ENCODE results near the gene SIGLEC7. TPM values are rescaled to one million over a fixed set of nuclear protein-coding genes. Genes with fewer than 3 reads are reported as not detected.

SIGLEC7 gene
- total RNA-seq, 1 experiment from 2014 or later = not detected

DNA sequence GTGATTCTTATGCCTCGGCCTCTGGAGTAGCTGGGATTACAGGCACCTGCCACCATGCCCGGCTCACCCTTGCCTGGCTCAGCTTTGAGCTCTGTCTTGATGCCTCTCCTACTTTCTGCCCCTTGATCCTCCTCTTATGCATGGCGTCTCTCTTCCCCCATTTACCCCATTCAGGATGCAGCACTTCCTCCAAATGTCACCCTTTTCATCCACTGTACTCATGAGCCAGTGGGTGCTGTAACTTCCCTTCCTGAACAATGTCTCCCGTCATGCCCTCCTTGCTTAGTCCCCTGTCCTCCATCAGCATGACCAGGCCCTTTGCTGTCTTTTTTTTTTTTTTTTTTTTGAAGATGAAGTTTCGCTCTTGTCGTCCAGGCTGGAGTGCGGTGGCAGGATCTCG, 20.8 kb upstream of the SIGLEC7 start:
- ChIA-PET CTCF (no interaction called here), POLR2A (ENCODE audit: unreplicated experiment) (no interaction called here)
- no peak overlapping the region for H3K27ac ChIP-seq (ENCODE audit: low read length)
- intact Hi-C loops (cut with micrococcal nuclease) = no loop called here
- no peak overlapping the region for H2AFZ ChIP-seq (ENCODE audit: low read length)
- ATAC-seq = no peak
- H3K4me2 ChIP-seq (ENCODE audit: low read length) = no peak overlapping the region
- H3K27me3 ChIP-seq (ENCODE audit: low read length) = peaks cover 24% of the 10 kb centered on the region
- DNase-seq = no peak
- H3F3A ChIP-seq (ENCODE audit: low read length, unreplicated experiment) = no peaks in the 10 kb centered on the region
- H3K4me3 ChIP-seq (ENCODE audit: low read length) = no peak overlapping the region
- no peaks in the 10 kb centered on the region for H3K9me2 ChIP-seq (replicated peaks; ENCODE audit: low read length)
- no peaks in the 10 kb centered on the region for H3K9me3 ChIP-seq (ENCODE audit: low read length)
- H3K4me1 ChIP-seq (ENCODE audit: insufficient read depth, low read length) = no peaks in the 10 kb centered on the region
- no peak overlapping the region for H3K9ac ChIP-seq (ENCODE audit: low read length)
- no peaks in the 10 kb centered on the region for H4K20me1 ChIP-seq (ENCODE audit: low read length)
- no peaks in the 10 kb centered on the region for H3K79me2 ChIP-seq (ENCODE audit: low read length)
- no TSS peak for BruUV-seq (replicated peaks)
- TF ChIP-seq, protein P1, sequence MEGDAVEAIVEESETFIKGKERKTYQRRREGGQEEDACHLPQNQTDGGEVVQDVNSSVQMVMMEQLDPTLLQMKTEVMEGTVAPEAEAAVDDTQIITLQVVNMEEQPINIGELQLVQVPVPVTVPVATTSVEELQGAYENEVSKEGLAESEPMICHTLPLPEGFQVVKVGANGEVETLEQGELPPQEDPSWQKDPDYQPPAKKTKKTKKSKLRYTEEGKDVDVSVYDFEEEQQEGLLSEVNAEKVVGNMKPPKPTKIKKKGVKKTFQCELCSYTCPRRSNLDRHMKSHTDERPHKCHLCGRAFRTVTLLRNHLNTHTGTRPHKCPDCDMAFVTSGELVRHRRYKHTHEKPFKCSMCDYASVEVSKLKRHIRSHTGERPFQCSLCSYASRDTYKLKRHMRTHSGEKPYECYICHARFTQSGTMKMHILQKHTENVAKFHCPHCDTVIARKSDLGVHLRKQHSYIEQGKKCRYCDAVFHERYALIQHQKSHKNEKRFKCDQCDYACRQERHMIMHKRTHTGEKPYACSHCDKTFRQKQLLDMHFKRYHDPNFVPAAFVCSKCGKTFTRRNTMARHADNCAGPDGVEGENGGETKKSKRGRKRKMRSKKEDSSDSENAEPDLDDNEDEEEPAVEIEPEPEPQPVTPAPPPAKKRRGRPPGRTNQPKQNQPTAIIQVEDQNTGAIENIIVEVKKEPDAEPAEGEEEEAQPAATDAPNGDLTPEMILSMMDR (conservative IDR thresholded peaks at IDR 0.05; ENCODE audit: low read depth, low read length) = no peak
- TF ChIP-seq EZH2 (IDR thresholded peaks at IDR 0.05; ENCODE audit: low read length, unreplicated experiment) (no peak), EZH2phosphoT487 (IDR thresholded peaks at IDR 0.05; ENCODE audit: borderline replicate concordance, low read length) (no peak)
- no peaks in the 10 kb centered on the region for H3K36me3 ChIP-seq (ENCODE audit: low read depth, low read length)

DNA sequence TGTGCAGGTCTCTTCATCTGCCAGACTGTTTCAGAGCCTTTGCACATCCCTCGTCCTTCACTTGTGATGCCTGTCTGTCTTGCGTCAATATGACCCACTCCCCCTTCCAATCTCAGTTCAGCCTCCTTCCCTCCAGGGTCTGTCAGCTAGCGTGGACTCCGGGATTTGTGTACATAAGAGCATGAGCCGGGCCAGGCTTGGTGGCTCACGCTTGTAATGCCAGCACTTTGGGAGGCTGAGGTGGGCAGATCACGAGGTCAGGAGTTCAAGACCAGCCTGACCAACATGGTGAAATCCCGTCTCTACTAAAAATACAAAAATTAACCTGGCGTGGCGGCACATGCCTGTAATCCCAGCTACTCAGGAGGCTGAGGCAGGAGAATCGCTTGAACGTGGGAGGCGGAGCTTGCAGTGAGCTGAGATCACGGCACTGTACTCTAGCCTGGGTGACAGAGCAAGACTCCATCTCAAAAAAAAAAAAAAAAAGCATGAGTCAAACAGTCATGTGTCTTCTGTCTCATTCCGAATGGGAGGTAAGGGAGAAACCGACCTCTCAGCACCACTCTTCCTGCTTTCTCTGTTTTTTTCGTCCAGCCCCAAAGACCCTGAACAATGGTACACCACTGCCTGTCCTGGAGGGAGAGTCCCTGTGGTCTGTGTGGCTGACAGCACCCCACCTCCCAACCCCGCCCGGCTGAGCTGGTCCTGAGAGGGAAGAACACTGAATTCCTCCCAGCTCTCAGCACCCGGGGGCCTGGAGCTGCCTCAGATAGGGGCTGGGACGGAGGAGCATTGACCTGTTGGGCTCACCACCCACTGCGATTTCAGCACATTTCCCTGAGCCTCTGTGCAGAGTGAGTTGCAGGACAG, 19.8 kb upstream of the SIGLEC7 start:
- ChIA-PET CTCF (interaction anchor here (0.5 kb wide), 1 partner anchor 339 kb away, joined by 4 read pairs; no protein-coding TSS in a partner anchor), POLR2A (ENCODE audit: unreplicated experiment) (no interaction called here)
- TF ChIP-seq EZH2phosphoT487 (IDR thresholded peaks at IDR 0.05; ENCODE audit: borderline replicate concordance, low read length) (no peak), EZH2 (IDR thresholded peaks at IDR 0.05; ENCODE audit: low read length, unreplicated experiment) (no peak)
- TF ChIP-seq, protein P1 (conservative IDR thresholded peaks at IDR 0.05; ENCODE audit: low read depth, low read length) = no peak
- H4K20me1 ChIP-seq (ENCODE audit: low read length) = no peaks in the 10 kb centered on the region
- no peak overlapping the region for H3K9ac ChIP-seq (ENCODE audit: low read length)
- no peak overlapping the region for H3K27ac ChIP-seq (ENCODE audit: low read length)
- H3K4me2 ChIP-seq (ENCODE audit: low read length) = no peak overlapping the region
- no peaks in the 10 kb centered on the region for H3K79me2 ChIP-seq (ENCODE audit: low read length)
- H3K4me3 ChIP-seq (ENCODE audit: low read length) = no peak overlapping the region
- DNase-seq = no peak
- peaks cover 13% of the 10 kb centered on the region for H3K27me3 ChIP-seq (ENCODE audit: low read length)
- no peaks in the 10 kb centered on the region for H3K36me3 ChIP-seq (ENCODE audit: low read depth, low read length)
- H3F3A ChIP-seq (ENCODE audit: low read length, unreplicated experiment) = no peaks in the 10 kb centered on the region
- peaks cover 4% of the 10 kb centered on the region for H3K4me1 ChIP-seq (ENCODE audit: insufficient read depth, low read length)
- no peaks in the 10 kb centered on the region for H3K9me2 ChIP-seq (replicated peaks; ENCODE audit: low read length)
- no peak overlapping the region for H2AFZ ChIP-seq (ENCODE audit: low read length)
- H3K9me3 ChIP-seq (ENCODE audit: low read length) = no peaks in the 10 kb centered on the region
- no TSS peak for BruUV-seq (replicated peaks)
- ATAC-seq = no peak
- intact Hi-C loops (cut with micrococcal nuclease) = no loop called here

DNA sequence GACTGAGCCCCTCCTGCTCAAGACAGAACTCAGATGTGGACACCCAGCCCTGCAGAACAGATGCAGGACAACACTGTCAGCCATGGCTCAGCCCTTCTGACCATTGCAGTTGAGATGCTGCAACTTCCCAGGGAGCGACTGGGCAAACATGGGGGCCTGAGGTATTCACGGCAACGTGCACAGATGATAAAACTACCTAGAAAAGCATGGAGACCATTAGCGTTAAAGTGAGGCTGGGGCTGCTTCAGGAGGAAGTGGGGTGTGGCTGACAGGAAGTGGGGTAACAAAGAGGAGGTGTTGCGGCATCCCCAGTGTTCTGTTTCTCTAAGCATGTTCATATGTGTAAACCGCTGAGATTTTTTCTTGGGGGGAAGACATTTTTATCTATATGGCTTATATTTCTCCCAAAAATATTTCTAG, 18.7 kb upstream of the SIGLEC7 start:
- no peak for TF ChIP-seq EZH2 (IDR thresholded peaks at IDR 0.05; ENCODE audit: low read length, unreplicated experiment)
- TF ChIP-seq, protein P1 (conservative IDR thresholded peaks at IDR 0.05; ENCODE audit: low read depth, low read length) = no peak
- H3K27me3 ChIP-seq (ENCODE audit: low read length) = peaks cover 5% of the 10 kb centered on the region; the same call in 1 of the 2 replicates
- no peaks in the 10 kb centered on the region for H3K9me2 ChIP-seq (replicated peaks; ENCODE audit: low read length)
- no peak overlapping the region for H3K4me2 ChIP-seq (ENCODE audit: low read length)
- peaks cover 14% of the 10 kb centered on the region for H3K4me1 ChIP-seq (ENCODE audit: insufficient read depth, low read length)
- H3K36me3 ChIP-seq (ENCODE audit: low read depth, low read length) = no peaks in the 10 kb centered on the region
- BruUV-seq (replicated peaks) = no TSS peak
- H3K27ac ChIP-seq (ENCODE audit: low read length) = no peak overlapping the region
- intact Hi-C loops (cut with micrococcal nuclease) = no loop called here
- ChIA-PET CTCF (no interaction called here), POLR2A (ENCODE audit: unreplicated experiment) (no interaction called here)
- no peaks in the 10 kb centered on the region for H4K20me1 ChIP-seq (ENCODE audit: low read length)
- no peaks in the 10 kb centered on the region for H3K79me2 ChIP-seq (ENCODE audit: low read length)
- H3K9ac ChIP-seq (ENCODE audit: low read length) = no peak overlapping the region
- no peak overlapping the region for H3K4me3 ChIP-seq (ENCODE audit: low read length)
- DNase-seq (no peak), ATAC-seq (no peak)
- H3F3A ChIP-seq (ENCODE audit: low read length, unreplicated experiment) = no peaks in the 10 kb centered on the region
- H3K9me3 ChIP-seq (ENCODE audit: low read length) = no peaks in the 10 kb centered on the region
- no peak overlapping the region for H2AFZ ChIP-seq (ENCODE audit: low read length)

All from PC-3 (cell line).